ENCODE measurements around the gene OSBPL5.

DNA sequence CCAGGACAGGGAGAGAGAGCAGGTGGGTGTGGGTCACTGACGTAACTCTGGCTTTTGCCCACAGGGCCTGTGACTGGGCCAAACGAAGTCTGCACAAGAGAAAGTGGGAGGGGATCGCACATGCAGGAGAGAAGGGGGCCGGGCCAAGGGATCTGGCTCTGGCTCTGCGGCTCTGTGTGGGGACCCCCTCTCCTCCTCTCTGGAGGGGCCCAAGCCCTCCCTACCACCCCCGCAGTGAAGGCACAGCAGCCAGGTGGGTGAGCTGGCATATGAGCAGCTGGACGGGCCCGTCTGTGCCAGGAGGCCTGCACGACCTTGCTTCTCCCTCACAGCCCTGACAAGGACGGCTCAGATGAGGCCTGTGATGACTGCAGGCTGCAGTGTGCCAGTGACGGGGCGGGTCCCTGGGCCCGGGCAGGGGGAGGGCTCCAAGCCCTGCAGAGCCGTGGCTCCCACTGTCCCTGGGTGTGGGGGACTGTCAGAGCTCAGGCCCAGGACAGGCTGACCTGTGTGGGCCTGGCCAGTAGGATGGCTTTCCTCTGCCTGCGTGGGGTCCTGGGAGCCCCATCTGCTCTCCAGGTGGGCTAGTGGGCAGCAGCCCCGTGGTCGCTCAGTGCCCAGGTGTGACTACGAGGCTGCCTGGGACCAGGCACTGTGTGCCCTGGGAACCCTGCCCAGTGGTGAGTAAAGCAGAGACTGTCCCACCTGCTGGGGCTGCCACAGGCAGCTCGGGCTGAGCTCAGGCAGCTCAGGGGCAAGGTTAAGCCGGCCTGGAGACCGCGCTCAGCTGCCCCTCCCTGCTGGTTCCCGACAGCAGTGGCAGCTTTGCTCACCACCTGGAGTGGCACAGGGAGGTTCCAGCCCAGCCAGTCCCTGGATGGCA, 31.3 kb upstream of the OSBPL5 start:
- TF ChIP-seq, protein P1, sequence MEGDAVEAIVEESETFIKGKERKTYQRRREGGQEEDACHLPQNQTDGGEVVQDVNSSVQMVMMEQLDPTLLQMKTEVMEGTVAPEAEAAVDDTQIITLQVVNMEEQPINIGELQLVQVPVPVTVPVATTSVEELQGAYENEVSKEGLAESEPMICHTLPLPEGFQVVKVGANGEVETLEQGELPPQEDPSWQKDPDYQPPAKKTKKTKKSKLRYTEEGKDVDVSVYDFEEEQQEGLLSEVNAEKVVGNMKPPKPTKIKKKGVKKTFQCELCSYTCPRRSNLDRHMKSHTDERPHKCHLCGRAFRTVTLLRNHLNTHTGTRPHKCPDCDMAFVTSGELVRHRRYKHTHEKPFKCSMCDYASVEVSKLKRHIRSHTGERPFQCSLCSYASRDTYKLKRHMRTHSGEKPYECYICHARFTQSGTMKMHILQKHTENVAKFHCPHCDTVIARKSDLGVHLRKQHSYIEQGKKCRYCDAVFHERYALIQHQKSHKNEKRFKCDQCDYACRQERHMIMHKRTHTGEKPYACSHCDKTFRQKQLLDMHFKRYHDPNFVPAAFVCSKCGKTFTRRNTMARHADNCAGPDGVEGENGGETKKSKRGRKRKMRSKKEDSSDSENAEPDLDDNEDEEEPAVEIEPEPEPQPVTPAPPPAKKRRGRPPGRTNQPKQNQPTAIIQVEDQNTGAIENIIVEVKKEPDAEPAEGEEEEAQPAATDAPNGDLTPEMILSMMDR (IDR thresholded peaks at IDR 0.05; ENCODE audit: low read depth, low read length) = no peak
- no peak for TF ChIP-seq POLR2A (IDR thresholded peaks at IDR 0.05; ENCODE audit: extremely low read depth, insufficient read length)
- TF ChIP-seq MYC (IDR thresholded peaks at IDR 0.05; ENCODE audit: low read depth, low read length) = no peak
- TF ChIP-seq, protein P2, sequence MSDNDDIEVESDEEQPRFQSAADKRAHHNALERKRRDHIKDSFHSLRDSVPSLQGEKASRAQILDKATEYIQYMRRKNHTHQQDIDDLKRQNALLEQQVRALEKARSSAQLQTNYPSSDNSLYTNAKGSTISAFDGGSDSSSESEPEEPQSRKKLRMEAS (IDR thresholded peaks at IDR 0.05; ENCODE audit: low read depth, low read length) = no peak

Measured in NB4 (cell line).